Mesenchymal stem cell (in vitro differentiated cells and primary cell): ENCODE results near the gene TGFBI.
A peak's percentile ranks its signal among the peaks of the same experiment; 100 is the strongest.

Experiments
- DNase-seq: peaks from one replicate; pipeline ENCODE4 v3.0.0-alpha.2; 2013
- H2AFZ ChIP-seq: one replicate; pipeline ENCODE4 v1.6.1; 2013; ENCODE audit warnings: low read depth, mild to moderate bottlenecking, control low read depth, inconsistent platforms, low read length, moderate library complexity
- H2AK5ac ChIP-seq: 2 replicates; pipeline ENCODE4 v1.6.1; 2013; ENCODE audit warnings: low read length, moderate library complexity, mild to moderate bottlenecking, inconsistent platforms; ENCODE audit not compliant: severe bottlenecking
- H2BK120ac ChIP-seq: one replicate; pipeline ENCODE4 v1.6.1; 2013; ENCODE audit warnings: low read depth, mild to moderate bottlenecking, inconsistent platforms, low read length, moderate library complexity
- H2BK12ac ChIP-seq, 2 experiments: one replicate each; pipeline ENCODE4 v1.6.1; 2013; ENCODE audit warnings: inconsistent platforms in 2 of 2, low read length in 2 of 2, mild to moderate bottlenecking in 2 of 2, moderate library complexity in 2 of 2, control low read depth in 1 of 2
- H2BK15ac ChIP-seq: one replicate; pipeline ENCODE4 v1.6.1; 2013; ENCODE audit warnings: mild to moderate bottlenecking, low read depth, inconsistent platforms; ENCODE audit not compliant: poor library complexity, severe bottlenecking
- H2BK5ac ChIP-seq: 2 replicates; pipeline ENCODE4 v1.6.1; 2013; ENCODE audit warnings: low read depth, mild to moderate bottlenecking, low read length, control low read depth, inconsistent platforms; ENCODE audit not compliant: poor library complexity, severe bottlenecking
- H3K14ac ChIP-seq, 2 experiments: one replicate each; pipeline ENCODE4 v1.6.1; 2013; ENCODE audit warnings: inconsistent platforms in 2 of 2, low read length in 2 of 2, control low read depth in 1 of 2, mild to moderate bottlenecking in 1 of 2, moderate library complexity in 1 of 2
- H3K18ac ChIP-seq, 2 experiments: one replicate each; pipeline ENCODE4 v1.6.1; 2013; ENCODE audit warnings: inconsistent platforms in 2 of 2, low read length in 2 of 2, control low read depth in 1 of 2, low read depth in 1 of 2, mild to moderate bottlenecking in 1 of 2
- H3K23ac ChIP-seq, 2 experiments: one replicate each; pipeline ENCODE4 v1.6.1; 2013; ENCODE audit warnings: inconsistent platforms in 2 of 2, low read length in 2 of 2, mild to moderate bottlenecking in 2 of 2, moderate library complexity in 2 of 2, control low read depth in 1 of 2
- H3K27ac ChIP-seq: 2 replicates; pipeline ENCODE4 v1.5.1; 2013; ENCODE audit warnings: mild to moderate bottlenecking, moderate library complexity, low read length, control low read depth, inconsistent platforms; ENCODE audit not compliant: poor library complexity, severe bottlenecking
- H3K27me3 ChIP-seq, 2 experiments: 2 replicates each; pipeline versions ENCODE4 v1.6.1 to v1.7.0; 2013; ENCODE audit warnings: low read length in 2 of 2, mild to moderate bottlenecking in 2 of 2, moderate library complexity in 2 of 2, control low read depth in 1 of 2, inconsistent platforms in 1 of 2; ENCODE audit not compliant: control insufficient read depth in 1 of 2, insufficient read depth in 1 of 2
- H3K36me3 ChIP-seq, 2 experiments: 2 replicates each; pipeline versions ENCODE4 v1.6.1 to v1.7.0; 2013; ENCODE audit warnings: low read length in 2 of 2, control low read depth in 1 of 2, inconsistent platforms in 1 of 2, low read depth in 1 of 2, mild to moderate bottlenecking in 1 of 2; ENCODE audit not compliant: insufficient read depth in 2 of 2, control insufficient read depth in 1 of 2
- H3K4ac ChIP-seq, 2 experiments: one replicate each; pipeline ENCODE4 v1.6.1; 2013; ENCODE audit warnings: inconsistent platforms in 2 of 2, low read length in 2 of 2, mild to moderate bottlenecking in 2 of 2, moderate library complexity in 2 of 2, control low read depth in 1 of 2, low read depth in 1 of 2
- H3K4me1 ChIP-seq: 2 replicates; pipeline ENCODE4 v1.6.1; 2013; ENCODE audit warnings: low read depth, low read length, control low read depth; ENCODE audit not compliant: control insufficient read depth, insufficient read depth
- H3K4me2 ChIP-seq: 2 replicates; pipeline ENCODE4 v1.6.1; 2013; ENCODE audit warnings: low read length, mild to moderate bottlenecking, inconsistent platforms; ENCODE audit not compliant: poor library complexity, severe bottlenecking
- H3K4me3 ChIP-seq, 2 experiments: 2 replicates each; pipeline versions ENCODE4 v1.5.1 to v1.7.0; 2013; ENCODE audit warnings: low read length in 2 of 2, mild to moderate bottlenecking in 2 of 2, control low read depth in 1 of 2, low read depth in 1 of 2; ENCODE audit not compliant: insufficient read depth in 1 of 2
- H3K79me1 ChIP-seq: replicated peaks from 2 replicates; pipeline ENCODE4 v1.6.1; 2013; ENCODE audit warnings: mild to moderate bottlenecking, control low read depth, low read length, inconsistent platforms; ENCODE audit not compliant: poor library complexity, severe bottlenecking
- H3K9ac ChIP-seq: 2 replicates; pipeline ENCODE4 v1.7.0; 2013; ENCODE audit warnings: mild to moderate bottlenecking, low read length, moderate library complexity
- H3K9me3 ChIP-seq: 2 replicates; pipeline ENCODE4 v1.7.0; 2013; ENCODE audit warnings: mild to moderate bottlenecking, low read length; ENCODE audit not compliant: control insufficient read depth
- H4K8ac ChIP-seq: one replicate; pipeline ENCODE4 v1.6.1; 2013; ENCODE audit warnings: inconsistent platforms, mild to moderate bottlenecking, low read length, moderate library complexity
- H4K91ac ChIP-seq: one replicate; pipeline ENCODE4 v1.6.1; 2013; ENCODE audit warnings: mild to moderate bottlenecking, low read length, inconsistent platforms
- WGBS: methylation state at CpG from one replicate; pipeline ENCODE4 v1.1.7; 2013; ENCODE audit warnings: mixed read lengths; 5-methylcytosine and 5-hydroxymethylcytosine counted together

The TGFBI gene

GRCh38 chr5:136058039-136058971 lies 29.5 kb downstream of the TGFBI start:
- WGBS = 0% methylated on average over 9 of the region's 10 CpGs
- H4K8ac ChIP-seq = peak overlapping the region; percentile 66
- H3K4me3 ChIP-seq = no peak overlapping the region
- peak overlapping the region; percentile 44 for H3K4me2 ChIP-seq
- peak overlapping the region; percentile 92 for H3K27ac ChIP-seq
- H2BK12ac ChIP-seq = peak overlapping the region; percentile 50 to 85
- H3K9ac ChIP-seq = peak overlapping the region; percentile 52
- H3K18ac ChIP-seq = peak overlapping the region; percentile 92
- H2AFZ ChIP-seq = no peak overlapping the region
- H2AK5ac ChIP-seq = peak overlapping the region; percentile 71
- DNase-seq = peak; percentile 100
- no peak overlapping the region for H2BK15ac ChIP-seq
- no peaks in the 10 kb centered on the region for H3K79me1 ChIP-seq
- peaks cover 26% of the 10 kb centered on the region for H3K4me1 ChIP-seq
- peak overlapping the region; percentile 68 for H2BK120ac ChIP-seq
- no peak overlapping the region for H3K23ac ChIP-seq
- peaks cover 48 to 69% of the 10 kb centered on the region in 2 experiments for H3K36me3 ChIP-seq
- peak overlapping the region; percentile 85 for H4K91ac ChIP-seq
- no peak overlapping the region for H3K14ac ChIP-seq
- H2BK5ac ChIP-seq = peak overlapping the region; percentile 83
- no peaks in the 10 kb centered on the region for H3K9me3 ChIP-seq
- peak overlapping the region in 1 of 2 experiments; percentile 64 for H3K4ac ChIP-seq
- no peaks in the 10 kb centered on the region for H3K27me3 ChIP-seq

GRCh38 chr5:136058972-136059354 lies 30.2 kb downstream of the TGFBI start:
- H2AK5ac ChIP-seq = peak overlapping the region; percentile 11
- 62% methylated on average over 5 of the region's 6 CpGs for WGBS

GRCh38 chr5:136060963-136061362 lies 32.2 kb downstream of the TGFBI start:
- H3K79me1 ChIP-seq = no peaks in the 10 kb centered on the region
- H3K27ac ChIP-seq = no peak overlapping the region
- no peak overlapping the region for H2BK120ac ChIP-seq
- H3K4me3 ChIP-seq = no peak overlapping the region
- H3K23ac ChIP-seq = no peak overlapping the region
- H3K18ac ChIP-seq = no peak overlapping the region
- H3K4me2 ChIP-seq = no peak overlapping the region
- H3K9me3 ChIP-seq = no peaks in the 10 kb centered on the region
- no peak overlapping the region for H3K14ac ChIP-seq
- WGBS = 99% methylated on average over 7 of the region's 7 CpGs
- no peak for DNase-seq
- no peak overlapping the region for H4K8ac ChIP-seq
- no peaks in the 10 kb centered on the region for H3K27me3 ChIP-seq
- no peak overlapping the region for H3K9ac ChIP-seq
- H3K4me1 ChIP-seq = peaks cover 18% of the 10 kb centered on the region
- no peak overlapping the region for H2BK15ac ChIP-seq
- H2BK12ac ChIP-seq = peak overlapping the region in 1 of 2 experiments; percentile 75
- no peak overlapping the region for H4K91ac ChIP-seq
- no peak overlapping the region for H2AFZ ChIP-seq
- H3K36me3 ChIP-seq = peaks cover 59 to 75% of the 10 kb centered on the region in 2 experiments
- H2AK5ac ChIP-seq = no peak overlapping the region
- H2BK5ac ChIP-seq = no peak overlapping the region
- no peak overlapping the region for H3K4ac ChIP-seq

More at GRCh38 chr5:136058972-136059354, 30.2 kb downstream of the TGFBI start:
- H2BK120ac ChIP-seq = no peak overlapping the region
- no peaks in the 10 kb centered on the region for H3K9me3 ChIP-seq
- peak overlapping the region; percentile 73 for H4K91ac ChIP-seq
- no peak overlapping the region for H2AFZ ChIP-seq
- no peaks in the 10 kb centered on the region for H3K79me1 ChIP-seq
- peaks cover 54 to 75% of the 10 kb centered on the region in 2 experiments for H3K36me3 ChIP-seq
- H3K4ac ChIP-seq = peak overlapping the region; percentile 19 to 41
- H2BK12ac ChIP-seq = peak overlapping the region; percentile 8 to 20
- H3K4me3 ChIP-seq = no peak overlapping the region
- H2BK15ac ChIP-seq = no peak overlapping the region
- H2BK5ac ChIP-seq = no peak overlapping the region
- peak overlapping the region; percentile 44 to 72 for H3K18ac ChIP-seq
- H3K27me3 ChIP-seq = no peaks in the 10 kb centered on the region
- no peak overlapping the region for H3K14ac ChIP-seq
- H3K27ac ChIP-seq = peak overlapping the region; percentile 92
- DNase-seq = no peak
- peak overlapping the region; percentile 53 for H4K8ac ChIP-seq
- no peak overlapping the region for H3K23ac ChIP-seq
- H3K4me1 ChIP-seq = peaks cover 21% of the 10 kb centered on the region
- peak overlapping the region; percentile 52 for H3K9ac ChIP-seq
- H3K4me2 ChIP-seq = no peak overlapping the region

- no peaks in the 10 kb centered on the region for H3K27me3 ChIP-seq
- H3K4me3 ChIP-seq = no peak overlapping the region
- H4K8ac ChIP-seq = no peak overlapping the region
- H3K9ac ChIP-seq = no peak overlapping the region
- DNase-seq = no peak
- H2AK5ac ChIP-seq = no peak overlapping the region
- H3K9me3 ChIP-seq = no peaks in the 10 kb centered on the region
- H3K4me2 ChIP-seq = no peak overlapping the region
- peaks cover 51 to 66% of the 10 kb centered on the region in 2 experiments for H3K36me3 ChIP-seq
- H4K91ac ChIP-seq = no peak overlapping the region
- no peak overlapping the region for H3K18ac ChIP-seq
- WGBS = 95% methylated on average over 6 of the region's 6 CpGs
- H2AFZ ChIP-seq = no peak overlapping the region
- H2BK120ac ChIP-seq = no peak overlapping the region
- H3K79me1 ChIP-seq = no peaks in the 10 kb centered on the region
- H2BK5ac ChIP-seq = no peak overlapping the region
- H3K23ac ChIP-seq = no peak overlapping the region
- no peak overlapping the region for H3K14ac ChIP-seq
- peak overlapping the region in 1 of 2 experiments; percentile 25 for H2BK12ac ChIP-seq
- no peak overlapping the region for H3K4ac ChIP-seq
- H3K4me1 ChIP-seq = peaks cover 18% of the 10 kb centered on the region
- H2BK15ac ChIP-seq = no peak overlapping the region
- H3K27ac ChIP-seq = no peak overlapping the region
These were observed 33.0 kb downstream of the TGFBI start for GRCh38 chr5:136061630-136062365.
